Astrocyte of the cerebellum (primary cell): ENCODE results near the gene PLA2G2C.
"Not testable (repeated sequence)": the region's sequence is repeated elsewhere in the genome, so short reads cannot be mapped to it uniquely, and the experiment has no call there.

Experiments used
- DNase-seq: peaks from one replicate; pipeline ENCODE4 v3.0.0-alpha.2; 2011; ENCODE audit warnings: low read depth
- H3K4me3 ChIP-seq: 2 replicates; pipeline ENCODE4 v1.5.1; 2011; ENCODE audit warnings: mild to moderate bottlenecking, low read depth, low read length, moderate library complexity
- in situ Hi-C: cut with HindIII; loops from 2 replicates; pipeline ENCODE4 v1.10.0; 2017; ENCODE audit warnings: low sequenced_read_pairs
- TF ChIP-seq, protein P1 (sequence below): IDR thresholded peaks from 2 replicates; pipeline ENCODE4 v1.5.1; 2012; ENCODE audit warnings: low read length, low read depth, moderate library complexity, mild to moderate bottlenecking; ENCODE audit errors: missing control alignments

PLA2G2C gene

DNA sequence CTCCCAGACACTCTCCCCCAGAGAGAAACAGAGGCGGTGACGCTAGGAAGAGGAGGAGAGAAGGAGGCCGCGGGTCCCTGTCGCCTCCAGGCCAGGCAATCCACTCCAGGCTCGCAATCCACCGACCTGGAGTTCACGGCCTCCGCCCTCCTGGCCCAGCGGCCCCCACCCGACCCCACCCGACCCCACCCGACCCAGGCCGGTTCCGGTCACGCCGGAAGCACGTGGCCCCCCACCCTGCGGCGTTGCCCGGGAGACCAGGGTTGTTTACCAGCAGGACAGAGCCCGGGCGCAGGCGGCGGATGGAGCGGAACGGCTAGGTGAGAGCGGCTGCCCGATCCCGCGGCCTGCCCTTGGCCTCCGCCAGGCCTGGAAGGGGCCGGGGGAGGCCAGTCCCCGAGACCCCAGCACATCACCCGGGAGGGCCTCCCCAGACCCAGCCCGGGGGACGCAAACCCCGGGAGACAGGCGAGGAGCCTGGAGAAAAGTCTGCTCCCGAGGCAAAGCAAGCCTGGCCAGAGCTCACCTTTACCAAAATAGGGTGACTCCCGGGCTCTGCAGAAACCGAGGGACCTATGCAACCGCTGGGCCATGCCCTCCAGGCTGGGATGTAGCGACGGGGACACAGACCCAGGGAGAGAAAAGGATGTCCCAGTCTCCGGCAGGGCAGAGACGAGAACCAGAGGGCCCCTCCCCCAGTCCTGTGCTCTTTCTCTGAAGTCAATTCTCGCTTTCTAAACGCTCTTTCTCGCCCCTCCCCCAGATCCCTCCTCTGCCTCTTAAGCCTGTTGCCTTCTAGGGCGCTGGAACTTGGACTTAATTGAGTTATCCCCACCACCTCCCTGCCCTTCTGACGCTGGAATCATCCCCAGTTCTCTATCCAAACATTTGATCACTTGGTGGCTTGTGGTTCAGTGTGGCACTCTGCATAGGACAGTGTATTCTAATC, at the start of gene PLA2G2C, which contains the start of gene UBXN10:
PLA2G2C (minus strand) TSS at position 685 of the 949 bp plus-strand sequence. CDS start 9,155 bp downstream, outside the sequence.
UBXN10 (plus strand) TSS at position 263 of the 949 bp plus-strand sequence. CDS start 4,466 bp downstream, outside the sequence.
- in situ Hi-C loops: no loop called here
- no peak for DNase-seq
- peak within 1 kb of the TSS; percentile 24 for H3K4me3 ChIP-seq
- TF ChIP-seq, protein P1, sequence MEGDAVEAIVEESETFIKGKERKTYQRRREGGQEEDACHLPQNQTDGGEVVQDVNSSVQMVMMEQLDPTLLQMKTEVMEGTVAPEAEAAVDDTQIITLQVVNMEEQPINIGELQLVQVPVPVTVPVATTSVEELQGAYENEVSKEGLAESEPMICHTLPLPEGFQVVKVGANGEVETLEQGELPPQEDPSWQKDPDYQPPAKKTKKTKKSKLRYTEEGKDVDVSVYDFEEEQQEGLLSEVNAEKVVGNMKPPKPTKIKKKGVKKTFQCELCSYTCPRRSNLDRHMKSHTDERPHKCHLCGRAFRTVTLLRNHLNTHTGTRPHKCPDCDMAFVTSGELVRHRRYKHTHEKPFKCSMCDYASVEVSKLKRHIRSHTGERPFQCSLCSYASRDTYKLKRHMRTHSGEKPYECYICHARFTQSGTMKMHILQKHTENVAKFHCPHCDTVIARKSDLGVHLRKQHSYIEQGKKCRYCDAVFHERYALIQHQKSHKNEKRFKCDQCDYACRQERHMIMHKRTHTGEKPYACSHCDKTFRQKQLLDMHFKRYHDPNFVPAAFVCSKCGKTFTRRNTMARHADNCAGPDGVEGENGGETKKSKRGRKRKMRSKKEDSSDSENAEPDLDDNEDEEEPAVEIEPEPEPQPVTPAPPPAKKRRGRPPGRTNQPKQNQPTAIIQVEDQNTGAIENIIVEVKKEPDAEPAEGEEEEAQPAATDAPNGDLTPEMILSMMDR: no peak

DNA sequence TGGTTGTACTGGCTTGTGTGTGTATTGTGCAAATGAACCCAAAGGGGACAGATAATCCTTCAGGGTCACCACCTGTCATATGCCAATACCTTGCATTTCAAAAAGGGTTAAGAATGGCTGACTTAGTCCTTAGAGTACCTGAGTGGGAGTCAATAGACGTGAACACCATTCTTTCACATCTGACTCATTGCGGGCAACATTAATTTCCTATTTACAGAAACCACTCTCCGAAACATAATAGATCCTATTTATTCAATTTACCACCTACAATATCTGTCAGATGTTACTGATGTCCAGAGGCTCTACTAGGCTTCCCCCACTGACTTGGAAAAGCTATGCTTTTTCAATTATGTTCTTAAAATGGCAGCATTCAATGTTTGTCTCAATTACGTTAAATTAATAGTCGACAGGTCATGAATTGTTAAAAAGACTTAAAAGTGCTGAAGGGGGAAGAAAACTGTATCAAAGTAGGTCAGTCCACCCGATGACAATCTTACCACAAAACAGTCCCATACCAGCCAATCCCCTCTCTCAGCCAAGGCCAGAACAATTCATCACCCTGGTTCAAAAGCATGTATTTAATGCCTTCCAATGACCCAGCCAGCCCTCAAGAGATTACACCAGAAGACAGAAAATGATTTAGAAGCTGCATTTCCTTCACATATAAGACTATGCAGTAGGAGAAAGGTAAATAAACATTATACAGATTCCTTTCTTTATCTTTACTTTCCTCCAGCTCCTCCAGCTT, 48.6 kb upstream of the PLA2G2C start:
- DNase-seq: no peak
- H3K4me3 ChIP-seq: no peak overlapping the region
- in situ Hi-C loops: no loop called here
- TF ChIP-seq, protein P1: no peak

GRCh38 chr1:20233866-20234265, 47.5 kb upstream of the PLA2G2C start:
- in situ Hi-C loops: no loop called here
- TF ChIP-seq, protein P1: no peak
- DNase-seq: no peak
- no peak overlapping the region for H3K4me3 ChIP-seq

GRCh38 chr1:20233394-20233793, 47.1 kb upstream of the PLA2G2C start:
- no peak for DNase-seq
- H3K4me3 ChIP-seq: no peak overlapping the region
- TF ChIP-seq, protein P1: peak; percentile 40
- in situ Hi-C loops: no loop called here

DNA sequence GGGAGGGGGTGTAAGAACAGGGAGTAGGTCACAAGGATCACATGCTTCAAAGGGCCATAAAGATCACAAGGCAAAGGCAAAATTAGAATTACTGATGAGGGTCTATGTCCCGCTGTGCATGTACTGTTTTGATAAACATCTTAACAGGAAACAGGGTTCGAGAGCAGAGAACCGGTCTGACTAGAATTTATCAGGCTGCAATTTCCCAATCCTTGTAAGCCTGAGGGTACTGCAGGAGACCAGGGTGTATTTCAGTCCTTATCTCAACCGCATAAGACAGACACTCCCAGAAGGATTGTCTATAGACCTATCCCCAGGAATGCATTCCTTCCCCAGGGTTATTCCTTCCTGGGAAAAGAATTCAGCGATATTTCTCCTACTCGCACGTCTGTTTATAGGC, 46.2 kb upstream of the PLA2G2C start:
- H3K4me3 ChIP-seq, in situ Hi-C loops, DNase-seq: not testable (repeated sequence)

DNA sequence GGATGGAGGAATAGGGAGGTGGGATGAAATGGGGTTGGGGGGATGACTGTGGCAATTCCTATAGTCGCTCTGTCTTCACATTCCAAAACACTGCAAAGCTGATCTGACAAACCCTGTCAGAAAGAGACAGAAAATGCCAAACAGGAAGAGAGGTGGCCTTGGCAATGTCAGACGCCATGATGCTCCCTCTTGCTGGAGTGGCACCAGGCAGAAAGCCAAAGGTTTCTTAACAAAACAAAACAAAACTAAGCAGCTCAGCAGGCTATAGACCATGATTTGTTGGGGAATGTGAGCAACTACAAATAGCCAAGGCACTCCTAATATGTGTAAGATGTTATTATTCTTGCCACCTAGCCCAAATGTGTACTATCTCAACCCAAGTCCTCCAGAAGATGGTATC, 42.9 kb upstream of the PLA2G2C start:
- DNase-seq: no peak
- TF ChIP-seq, protein P1: no peak

More for the DNA sequence above, 42.9 kb upstream of the PLA2G2C start:
- no peak overlapping the region for H3K4me3 ChIP-seq
- in situ Hi-C loops: no loop called here
